Measurements from ENCODE around the gene AFF3.
"Not testable (repeated sequence)": the region's sequence is repeated elsewhere in the genome, so short reads cannot be mapped to it uniquely, and the experiment has no call there.

AFF3 gene

DNA sequence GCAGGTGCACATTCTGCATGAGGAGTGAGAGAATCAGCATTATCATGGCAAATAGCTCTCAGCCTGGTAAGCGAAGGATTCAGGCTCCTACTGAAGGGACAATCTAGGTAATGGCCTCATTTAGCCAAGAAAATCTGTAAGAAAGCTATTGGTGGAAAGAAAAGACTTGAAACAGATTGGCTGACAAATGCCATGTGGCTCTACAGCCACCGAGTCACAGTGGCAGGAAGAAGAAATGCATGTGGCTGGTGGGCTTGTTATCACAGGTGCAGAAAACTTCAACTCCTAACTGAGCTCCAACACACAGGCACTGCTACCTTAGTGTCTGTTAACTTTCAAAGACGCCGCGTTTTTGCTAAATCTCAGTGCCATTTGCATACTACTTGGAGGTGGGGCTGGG lies 592.0 kb downstream of the AFF3 start:
- ATAC-seq (no peak), DNase-seq (no peak)

DNA sequence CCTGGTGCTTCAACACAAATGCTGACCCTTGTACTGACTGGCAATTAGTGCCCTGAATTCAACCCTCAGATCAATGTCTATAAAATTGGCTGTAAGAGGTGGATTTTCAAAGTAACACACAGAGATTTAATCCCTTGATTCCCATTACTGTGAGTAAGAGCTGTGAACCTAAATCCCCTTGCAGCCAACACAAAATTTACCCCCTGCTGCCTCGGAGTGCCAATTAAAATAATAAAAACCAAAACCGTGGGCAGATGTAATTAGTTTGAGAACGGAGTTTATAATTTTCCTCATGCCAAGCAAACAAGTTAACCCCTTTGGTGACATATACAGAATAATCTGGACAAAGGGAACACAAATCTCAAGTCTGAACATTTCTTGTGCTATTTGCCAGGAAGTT lies 596.8 kb downstream of the AFF3 start:
- ATAC-seq (no peak), DNase-seq (no peak)

DNA sequence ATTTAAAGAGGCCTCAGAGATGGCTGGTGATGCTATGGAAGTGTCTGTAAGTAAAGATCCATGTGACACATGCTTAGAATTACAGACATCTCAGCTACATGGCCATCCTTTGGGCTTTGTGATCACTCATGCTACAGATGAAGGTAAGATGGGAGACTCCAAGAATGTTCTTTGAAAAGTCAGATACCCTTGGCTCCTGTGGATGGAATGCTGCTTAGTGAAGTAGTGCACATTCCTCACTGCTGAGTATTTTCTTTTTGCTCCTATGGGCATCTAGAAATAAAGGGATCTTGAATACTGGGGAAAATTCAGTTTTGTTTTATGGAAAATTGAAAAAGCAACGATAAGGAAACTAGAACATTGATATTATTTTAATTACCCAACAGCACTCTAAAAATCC lies 597.3 kb downstream of the AFF3 start:
- DNase-seq (no peak), ATAC-seq (no peak)

DNA sequence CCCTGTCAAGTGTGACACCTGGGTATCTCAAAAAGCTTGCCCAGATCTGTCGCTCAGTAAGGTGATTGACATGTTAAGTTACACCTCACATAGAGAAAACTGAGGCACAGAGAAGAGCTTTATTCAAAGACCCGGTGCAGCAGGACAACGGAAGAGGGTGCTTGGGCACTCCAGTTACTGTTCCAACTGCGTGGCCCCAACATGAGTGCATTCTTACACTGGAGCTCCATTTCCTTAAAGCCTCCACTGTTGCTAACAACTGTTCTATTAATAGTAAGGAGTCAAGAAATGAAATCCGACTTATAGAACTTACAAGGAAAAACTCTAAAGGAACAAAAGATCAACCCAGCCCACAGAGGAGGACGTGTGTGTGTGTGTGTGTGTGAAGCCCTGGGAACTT lies 597.8 kb downstream of the AFF3 start:
- no peak for DNase-seq
- ATAC-seq = no peak

DNA sequence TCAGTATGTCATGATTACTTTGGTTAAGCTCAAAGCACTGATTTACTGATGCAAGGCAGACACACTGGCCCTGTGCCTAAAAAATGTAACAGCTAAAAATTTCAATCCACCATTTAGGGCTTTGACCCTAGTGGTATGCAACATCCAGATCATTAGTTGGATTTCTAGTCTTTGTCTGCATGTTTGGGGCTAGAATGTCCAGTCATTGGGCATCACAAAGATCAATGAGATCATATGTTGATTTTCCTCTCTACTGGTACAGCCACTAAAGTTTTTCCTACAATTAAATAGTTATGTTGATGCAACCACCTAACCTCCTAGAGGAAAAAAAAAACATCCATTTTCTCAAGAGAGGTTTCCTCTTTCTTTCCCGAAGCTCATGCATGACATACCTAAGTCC lies 599.1 kb downstream of the AFF3 start:
- no peak for ATAC-seq

DNA sequence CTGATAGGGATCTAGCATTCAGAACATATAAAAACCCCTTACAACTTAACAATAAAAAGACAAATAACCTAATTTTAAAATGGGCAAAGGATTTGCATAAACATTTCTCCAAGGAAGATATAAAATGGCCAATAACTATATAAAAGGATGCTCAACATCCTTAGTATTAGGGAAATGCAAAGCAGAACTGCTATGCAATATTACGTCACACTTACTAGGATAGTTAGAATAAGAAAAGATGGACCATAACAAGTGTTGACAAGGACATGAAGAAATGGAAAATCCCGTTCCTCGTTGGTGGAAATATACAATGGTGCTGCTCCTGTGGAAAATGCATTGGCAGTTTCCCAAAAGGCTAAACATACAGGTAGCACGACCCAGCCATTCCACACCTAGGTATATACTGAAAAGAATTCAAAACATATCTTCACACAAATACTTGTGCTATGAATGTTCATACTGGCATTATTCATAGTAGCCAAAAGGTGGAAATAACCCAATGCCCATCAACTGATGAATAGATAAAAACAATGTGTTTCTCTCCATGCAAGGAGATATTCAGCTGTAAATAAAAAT lies 604.4 kb downstream of the AFF3 start:
- no peak for DNase-seq

More for the DNA sequence above, 599.1 kb downstream of the AFF3 start:
- no peak for DNase-seq

DNA sequence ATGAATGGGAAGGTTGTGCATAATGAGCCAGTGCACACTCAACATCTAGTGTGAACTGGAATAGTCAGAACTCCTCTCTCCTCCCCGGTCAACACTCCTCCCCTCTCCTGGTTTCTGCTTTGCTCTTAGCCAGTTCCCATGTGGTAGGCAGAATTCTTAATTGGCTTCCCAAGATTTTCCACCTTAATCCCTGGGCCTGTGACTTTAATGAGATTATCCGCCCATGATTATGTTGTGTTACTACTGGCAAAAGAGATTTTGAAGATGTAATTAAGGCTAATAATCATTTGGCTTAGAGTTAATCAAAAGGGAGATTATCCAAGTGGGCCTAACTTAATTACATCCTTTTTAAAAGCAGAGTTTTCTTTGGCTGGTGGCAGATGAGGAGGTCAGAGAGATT lies 618.3 kb downstream of the AFF3 start:
- ATAC-seq = no peak
- no peak for DNase-seq

More for the DNA sequence above, 604.4 kb downstream of the AFF3 start:
- ATAC-seq = no peak

DNA sequence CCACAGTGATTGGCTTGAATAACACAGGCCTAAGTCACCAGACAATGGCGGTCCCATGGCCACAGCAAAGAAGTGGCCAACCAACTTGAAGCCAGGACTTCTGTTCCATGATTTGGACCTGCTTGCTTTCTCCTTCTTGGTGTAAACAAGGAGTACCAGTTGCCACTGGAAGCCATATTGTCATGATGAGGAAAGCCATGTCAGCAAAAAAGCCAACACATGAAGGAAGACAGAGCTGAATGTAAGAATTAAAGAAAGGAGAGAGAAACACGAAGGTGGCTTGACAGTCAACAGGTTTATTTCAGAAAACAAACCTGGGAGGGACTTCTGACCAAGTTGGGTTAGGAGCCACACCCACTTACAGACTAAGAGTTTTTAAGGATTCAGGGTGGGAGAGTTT lies 620.2 kb downstream of the AFF3 start:
- DNase-seq (no peak), ATAC-seq (no peak)

DNA sequence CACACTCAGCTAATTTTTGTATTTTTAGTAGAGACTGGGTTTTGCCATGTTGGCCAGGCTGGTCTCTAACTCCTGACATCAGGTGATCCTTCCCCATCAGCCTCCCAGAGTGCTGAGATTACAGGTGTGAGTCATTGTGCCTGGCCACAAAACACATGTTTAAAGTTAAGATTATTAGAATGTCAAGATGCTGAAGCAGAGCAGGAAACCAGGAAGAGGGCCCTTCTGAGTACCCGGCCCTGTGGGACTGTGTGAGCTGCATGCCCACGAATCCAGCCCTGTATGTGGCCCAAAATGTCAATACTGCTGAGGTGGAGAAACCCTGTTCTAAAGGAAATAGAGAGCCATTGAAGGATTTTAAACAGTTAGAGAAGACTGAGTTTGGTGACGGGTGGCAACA lies 621.6 kb downstream of the AFF3 start:
- peak; percentile 32 for ATAC-seq

DNA sequence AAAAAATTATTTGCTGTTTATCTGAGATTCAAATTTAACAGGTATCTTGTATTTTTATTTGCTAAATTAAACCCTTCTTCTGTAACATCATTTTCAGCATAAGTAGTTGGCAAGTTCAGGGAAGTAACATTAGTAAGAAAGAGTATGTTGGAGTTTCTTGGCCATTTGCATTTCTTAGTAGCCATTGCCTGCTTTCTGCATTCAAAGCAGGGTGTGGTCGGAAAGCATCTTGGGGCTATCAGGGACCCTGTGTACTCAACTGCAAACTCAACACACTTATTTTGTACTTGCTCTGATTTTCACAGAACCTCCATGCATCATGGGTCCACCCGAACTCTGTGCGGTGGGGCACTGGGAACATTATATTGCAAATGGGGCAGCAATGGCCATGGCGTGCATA lies 622.2 kb downstream of the AFF3 start:
- ATAC-seq (no peak), DNase-seq (no peak)

More for the DNA sequence above, 621.6 kb downstream of the AFF3 start:
- no peak for DNase-seq

DNA sequence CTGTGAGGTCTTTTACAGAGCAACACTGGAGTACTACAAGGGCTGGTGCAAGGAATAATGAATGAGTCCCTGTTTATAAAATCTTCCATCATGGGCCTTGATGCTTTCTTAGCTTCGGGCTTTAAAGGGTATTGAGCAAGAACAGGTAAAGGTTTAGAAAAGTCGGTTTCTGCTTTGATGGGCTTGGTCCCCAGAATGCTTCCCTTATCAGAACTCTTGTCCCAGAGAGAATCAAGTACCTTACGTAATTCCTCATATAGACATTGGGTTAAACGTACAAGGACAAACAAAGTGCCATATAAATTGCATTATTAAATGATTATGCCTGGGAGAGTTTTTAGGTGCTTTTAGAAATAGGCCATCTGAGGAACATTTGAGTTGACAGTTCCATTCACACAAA lies 628.0 kb downstream of the AFF3 start:
- no peak for ATAC-seq
- DNase-seq = no peak

DNA sequence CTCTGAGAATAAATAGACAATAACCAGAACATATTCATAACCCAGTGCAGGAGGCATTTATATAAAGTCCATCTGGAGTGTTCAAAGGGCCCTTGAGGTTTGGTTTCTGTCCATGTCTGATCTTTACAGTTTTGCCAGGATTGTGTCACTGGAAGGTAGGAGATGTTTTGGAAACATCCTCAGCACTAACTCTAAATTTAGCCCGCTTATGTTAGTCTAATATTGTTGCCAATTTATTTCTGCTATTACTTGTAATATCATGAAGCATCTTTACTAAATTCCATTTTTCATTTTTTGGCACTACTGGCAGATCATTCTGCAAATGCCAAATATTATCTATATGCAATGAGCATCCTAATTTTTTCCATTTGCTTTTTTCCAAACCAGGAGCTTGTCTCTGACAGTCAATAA lies 630.2 kb downstream of the AFF3 start:
- ATAC-seq = no peak
- DNase-seq = no peak

DNA sequence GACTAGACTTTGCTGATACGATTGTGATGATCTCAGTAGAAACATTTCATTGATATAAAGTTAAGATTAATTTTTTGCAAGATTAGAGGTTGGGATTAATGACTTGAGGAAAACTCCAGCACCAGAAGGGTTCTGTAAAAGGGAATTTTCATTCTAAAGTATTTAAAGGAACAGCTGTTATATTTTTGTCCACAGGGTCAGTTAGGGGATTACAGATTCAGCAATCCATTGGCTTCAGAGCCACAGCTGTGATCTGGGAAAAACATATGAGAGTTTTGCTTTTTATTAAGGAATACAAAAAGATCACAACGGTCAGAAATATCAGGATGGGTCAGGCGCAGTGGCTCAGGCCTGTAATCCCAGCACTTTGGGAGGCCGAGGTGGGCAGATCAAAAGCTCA lies 633.0 kb downstream of the AFF3 start:
- no peak for DNase-seq
- no peak for ATAC-seq

DNA sequence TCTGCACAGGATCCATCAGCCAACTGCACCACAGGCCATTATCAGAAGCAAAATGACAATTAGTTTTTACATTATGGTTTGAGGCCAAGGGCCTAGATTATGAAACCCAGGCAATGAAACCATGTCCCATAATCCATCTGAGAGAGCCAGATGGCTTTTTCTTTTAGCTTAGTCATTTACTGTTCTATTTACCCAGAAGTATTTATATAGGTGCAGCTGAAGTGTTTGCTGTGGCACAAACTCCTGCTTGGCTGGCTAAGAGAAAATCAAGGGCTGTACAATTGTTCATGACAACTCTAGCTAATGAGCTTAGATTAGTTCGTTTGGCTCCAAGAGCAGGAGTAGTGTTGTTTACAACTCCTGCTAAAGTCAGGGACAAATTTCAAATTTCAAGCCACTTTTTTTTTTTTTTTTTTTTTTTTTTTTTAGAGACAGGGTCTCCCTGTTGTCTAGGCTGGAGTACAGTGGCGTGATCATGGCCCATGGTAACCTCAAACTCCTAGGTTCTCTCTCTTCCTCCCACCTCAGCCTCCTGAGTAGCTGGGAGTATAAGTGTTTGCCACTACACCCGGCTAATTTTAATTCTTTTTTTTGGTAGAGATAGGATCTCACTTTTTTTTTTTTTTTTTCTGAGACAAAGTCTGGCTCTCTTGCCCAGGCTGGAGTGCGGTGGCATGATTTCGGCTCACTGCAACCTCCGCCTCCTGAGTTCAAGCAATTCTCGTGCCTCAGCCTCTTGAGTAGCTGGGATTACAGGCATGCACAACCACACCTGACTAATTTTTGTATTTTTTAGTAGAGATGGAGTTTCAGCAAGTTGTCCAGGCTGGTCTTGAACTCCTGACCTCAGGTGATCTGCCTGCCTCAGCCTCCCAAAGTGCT lies 634.2 kb downstream of the AFF3 start:
- ATAC-seq = no peak
- DNase-seq = no peak

DNA sequence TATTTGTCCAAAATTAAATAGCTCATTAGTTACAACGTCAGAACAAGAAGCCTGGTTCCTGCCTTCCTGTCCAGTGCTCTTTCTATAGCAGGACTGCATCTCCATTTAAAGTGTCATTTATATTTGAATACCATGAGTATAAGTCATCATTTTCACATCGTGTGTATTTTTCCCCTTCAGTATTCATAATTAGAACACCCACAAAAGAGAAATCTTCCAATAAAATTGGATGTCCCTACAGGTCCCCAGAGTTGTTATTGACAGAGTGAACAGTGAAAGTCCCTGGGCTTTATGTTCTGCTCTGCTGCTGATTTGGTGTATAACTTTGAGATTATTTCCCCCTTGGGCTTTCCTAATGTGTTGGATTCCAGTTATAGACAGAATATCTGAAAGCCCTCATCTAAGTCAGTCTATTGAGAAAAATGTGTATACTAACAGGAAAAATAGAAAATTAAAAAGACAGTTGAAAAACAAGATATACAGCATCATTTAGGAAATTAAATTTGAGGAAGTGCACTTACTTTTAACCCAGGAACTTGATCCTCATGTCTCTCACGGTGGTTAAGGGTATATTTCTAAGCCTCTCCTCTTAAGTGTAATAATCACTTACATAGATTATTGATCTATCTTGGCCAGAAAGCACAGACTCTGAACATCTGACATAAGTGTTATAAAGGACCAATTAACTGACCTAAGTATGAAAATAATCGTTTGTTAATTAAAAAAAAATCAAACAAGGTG lies 637.4 kb downstream of the AFF3 start:
- no peak for DNase-seq
- peak; percentile 52 for ATAC-seq

DNA sequence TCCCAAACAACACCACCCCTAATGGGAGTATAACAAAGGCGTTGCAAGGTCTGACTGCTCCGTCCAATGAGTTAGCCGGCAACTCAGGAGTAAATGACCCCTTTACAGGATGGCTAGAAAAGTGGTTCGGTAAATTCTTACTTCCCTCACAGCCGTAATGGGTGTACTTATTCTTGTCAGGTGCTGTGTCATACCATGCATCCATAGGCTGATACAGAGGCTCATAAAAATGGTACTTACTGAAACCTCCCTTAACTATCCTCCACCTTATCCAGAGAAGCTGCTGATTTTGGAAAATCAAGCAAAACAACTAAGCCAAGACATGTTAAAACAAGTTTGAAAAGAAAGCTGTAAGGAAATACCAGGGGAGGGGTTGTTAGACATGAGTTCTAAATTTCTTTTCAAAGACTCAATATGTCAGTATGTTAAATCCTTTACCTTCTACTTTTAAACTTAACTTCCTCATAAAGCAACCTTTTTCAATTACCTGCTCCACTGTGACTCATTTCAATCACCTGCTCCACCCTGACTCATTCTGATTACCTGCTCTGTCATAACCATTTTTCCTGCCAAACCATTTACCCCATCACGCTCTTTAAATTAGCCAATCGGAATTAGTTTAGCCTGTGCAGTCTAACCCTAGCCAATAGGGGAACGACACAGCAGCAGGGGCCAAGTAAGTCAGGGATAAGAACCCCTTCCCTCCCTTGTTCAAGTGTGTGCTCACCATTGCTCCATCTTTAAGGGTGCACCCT lies 638.6 kb downstream of the AFF3 start:
- not testable (repeated sequence) for DNase-seq, ATAC-seq

DNA sequence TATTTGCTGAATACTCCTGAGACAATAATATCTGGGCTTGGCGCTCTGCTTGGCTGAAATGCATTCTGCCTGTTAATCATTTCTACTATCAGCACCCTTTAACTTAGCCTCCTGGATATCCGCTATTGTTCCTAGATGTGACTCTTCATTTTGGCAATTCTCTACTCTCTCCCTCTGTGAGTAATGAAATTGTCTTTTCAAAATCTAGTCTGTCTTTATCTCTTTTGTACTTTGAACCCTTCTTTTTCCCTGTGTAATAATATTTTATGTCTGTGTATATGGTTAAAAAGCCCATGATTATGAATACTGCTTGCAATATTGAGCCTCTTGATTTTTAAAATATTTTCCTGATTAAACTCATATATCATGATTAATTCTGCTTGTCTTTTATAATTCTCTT lies 646.4 kb downstream of the AFF3 start:
- no peak for ATAC-seq
- DNase-seq = no peak
